ENCODE measurements around the gene MAN1B1.

DNA sequence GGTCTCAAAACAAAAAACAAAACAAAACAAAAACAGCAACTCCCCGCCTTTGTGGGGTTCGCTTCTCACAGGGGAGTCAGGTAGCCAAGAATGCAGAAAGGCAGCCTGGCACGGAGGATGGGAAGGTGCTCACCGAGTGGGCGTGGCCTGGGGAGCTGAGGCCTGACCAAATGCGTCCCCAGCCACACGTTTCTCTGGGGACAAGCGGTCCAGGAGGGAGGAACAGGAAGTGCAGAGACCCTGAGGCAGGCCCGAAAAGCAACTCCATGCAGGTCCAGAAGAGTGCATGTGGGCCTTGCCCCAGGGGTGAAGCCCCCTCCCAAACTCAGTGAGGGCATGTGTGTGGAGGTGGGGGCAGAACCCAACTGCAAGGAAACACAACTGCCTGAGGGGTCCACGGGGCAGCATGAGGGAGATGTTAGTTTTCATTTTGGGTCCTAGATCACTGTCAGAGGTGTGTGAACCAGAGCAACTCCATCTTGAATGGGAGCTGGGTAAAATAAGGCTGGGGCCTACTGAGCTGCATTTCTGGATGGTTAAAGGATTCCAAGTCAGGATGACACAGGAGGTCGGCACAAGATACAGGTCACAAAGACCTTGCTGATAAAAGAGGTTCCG, 12.0 kb upstream of the MAN1B1 start:
- TF ChIP-seq, protein P1, sequence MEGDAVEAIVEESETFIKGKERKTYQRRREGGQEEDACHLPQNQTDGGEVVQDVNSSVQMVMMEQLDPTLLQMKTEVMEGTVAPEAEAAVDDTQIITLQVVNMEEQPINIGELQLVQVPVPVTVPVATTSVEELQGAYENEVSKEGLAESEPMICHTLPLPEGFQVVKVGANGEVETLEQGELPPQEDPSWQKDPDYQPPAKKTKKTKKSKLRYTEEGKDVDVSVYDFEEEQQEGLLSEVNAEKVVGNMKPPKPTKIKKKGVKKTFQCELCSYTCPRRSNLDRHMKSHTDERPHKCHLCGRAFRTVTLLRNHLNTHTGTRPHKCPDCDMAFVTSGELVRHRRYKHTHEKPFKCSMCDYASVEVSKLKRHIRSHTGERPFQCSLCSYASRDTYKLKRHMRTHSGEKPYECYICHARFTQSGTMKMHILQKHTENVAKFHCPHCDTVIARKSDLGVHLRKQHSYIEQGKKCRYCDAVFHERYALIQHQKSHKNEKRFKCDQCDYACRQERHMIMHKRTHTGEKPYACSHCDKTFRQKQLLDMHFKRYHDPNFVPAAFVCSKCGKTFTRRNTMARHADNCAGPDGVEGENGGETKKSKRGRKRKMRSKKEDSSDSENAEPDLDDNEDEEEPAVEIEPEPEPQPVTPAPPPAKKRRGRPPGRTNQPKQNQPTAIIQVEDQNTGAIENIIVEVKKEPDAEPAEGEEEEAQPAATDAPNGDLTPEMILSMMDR (conservative IDR thresholded peaks at IDR 0.05), result no peak
- no peak for TF ChIP-seq ZFX (IDR thresholded peaks at IDR 0.05)

Measured in C4-2B (cell line).